Esophagus mucosa (tissue), 1 donor: ENCODE results near the gene NUP188. TPM values are rescaled to one million over a fixed set of nuclear protein-coding genes. Genes with fewer than 3 reads are reported as not detected.
"Not testable (repeated sequence)": the region's sequence is repeated elsewhere in the genome, so short reads cannot be mapped to it uniquely, and the experiment has no call there.

ENCODE experiments used
- ATAC-seq: fragments of 200-7000 bp; cut with Tn5 transposase; one replicate; pipeline ENCODE4 v1.9.1; 2020
- total RNA-seq: library from RNA; stranded (reverse); gene quantifications from one replicate; pipeline ENCODE4 v1.2.4, GENCODE V29; 2023
- donor health status: DM: yes; HTN: yes; CAD: no.

The NUP188 gene
- total RNA-seq, 1 donor from 2014 or later: 43.5 TPM

DNA sequence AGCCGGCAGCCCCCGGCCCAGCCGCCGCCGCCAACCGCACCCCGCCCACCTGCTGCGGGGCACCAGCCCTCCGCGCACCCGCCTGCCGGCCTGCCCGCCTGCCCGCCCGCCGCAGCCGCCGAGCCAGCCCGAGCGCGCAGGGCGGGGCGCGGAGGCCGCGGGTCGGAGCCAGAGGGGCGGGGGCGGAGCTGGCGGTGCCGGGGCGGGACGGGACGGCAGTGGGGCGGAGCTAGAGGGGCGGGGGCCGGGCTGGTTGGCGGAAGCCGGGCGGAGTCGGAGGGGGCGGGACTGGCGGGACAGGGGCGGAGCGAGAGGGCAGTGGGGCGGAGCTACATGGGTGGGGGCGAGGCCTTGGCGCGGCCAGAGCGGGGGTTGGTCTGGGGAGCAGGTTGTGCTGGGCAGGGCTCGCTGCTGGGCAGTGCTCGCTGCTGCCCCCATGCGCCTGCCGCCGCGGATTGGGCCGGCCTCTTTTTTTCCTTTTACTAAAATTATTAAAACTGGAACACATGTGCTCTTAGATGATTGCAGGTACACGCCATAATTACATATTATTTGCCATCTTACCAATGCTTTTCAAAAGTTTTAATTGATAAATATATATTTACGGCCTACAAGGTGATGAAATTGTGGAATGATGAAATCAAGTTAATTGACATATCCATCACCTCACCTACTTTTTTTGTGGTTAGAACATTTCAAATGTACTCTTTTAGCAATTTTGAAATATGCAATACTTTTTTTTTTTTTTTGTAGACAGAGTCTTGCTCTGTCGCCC lies 80.9 kb downstream of the NUP188 start, which contains the start of gene SH3GLB2:
SH3GLB2 (minus strand) TSS at position 140 of the 775 bp plus-strand sequence. CDS start 177 bp downstream, outside the sequence.
- peak; percentile 92 for ATAC-seq

DNA sequence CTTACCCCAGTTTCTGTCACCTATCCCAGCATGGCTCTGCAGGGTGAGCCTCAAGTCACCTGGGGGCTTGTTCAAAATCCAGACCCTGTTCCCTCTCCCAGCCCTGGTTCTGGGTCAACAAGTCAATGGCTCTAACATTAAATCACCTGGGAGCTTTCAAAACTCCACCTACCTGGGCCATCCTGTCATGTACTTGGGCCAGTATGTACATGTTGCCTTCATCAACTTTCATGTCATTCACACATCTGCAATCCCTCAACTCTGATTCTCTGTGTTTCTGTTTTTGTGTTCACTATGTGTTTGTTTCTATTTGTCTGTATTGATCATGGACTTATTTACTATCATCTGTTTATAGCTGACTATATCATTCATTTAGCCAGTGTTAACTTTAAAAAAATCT lies 82.7 kb downstream of the NUP188 start:
- ATAC-seq: no peak

DNA sequence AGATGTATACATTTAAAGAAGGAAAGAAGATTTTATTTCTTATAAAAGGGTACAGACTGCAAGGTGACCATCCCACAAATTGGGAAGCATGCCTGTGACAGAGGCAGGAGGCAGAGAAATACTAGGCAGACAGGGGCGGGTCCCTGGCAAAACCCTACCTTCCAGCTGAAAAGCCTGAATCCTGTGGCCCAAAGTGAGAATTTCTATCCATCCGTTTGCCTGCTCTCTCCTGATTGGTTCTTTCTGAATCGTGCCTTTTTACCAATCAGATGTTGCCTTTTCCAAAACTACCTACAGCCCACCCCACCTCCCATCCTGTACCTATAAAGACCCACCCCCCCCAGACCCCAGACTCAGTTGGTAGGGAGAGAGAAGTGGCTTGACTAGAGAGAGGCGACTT lies 84.0 kb downstream of the NUP188 start:
- ATAC-seq: no peak

DNA sequence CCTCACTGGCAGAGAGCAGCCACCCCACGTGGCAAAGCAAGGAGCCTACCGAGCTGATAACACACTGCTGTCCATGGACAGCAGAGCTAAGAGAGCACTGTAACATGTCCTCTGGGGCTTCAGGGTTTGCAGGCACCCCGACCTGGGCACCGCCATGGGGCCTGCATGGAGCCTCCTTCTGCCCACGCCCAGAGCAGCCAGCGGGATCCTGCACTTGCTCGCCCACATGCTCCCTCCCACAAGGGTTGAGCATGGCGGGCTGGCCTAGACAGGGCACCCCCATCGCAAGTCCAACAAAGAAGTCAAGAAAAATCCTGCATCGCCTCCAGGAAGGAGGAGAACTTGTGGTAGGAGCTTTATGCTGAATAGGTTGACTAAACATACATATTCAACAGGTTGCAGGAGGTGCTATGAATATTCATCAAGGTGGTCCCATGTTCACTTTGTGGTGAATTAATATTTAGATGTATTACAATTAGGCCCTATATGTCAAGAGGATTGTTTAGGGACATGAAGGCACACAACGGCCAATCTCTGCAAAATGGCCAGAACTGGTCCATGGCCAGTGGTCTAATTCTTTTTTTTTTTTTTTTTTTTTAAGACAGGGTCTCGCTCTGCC lies 85.2 kb downstream of the NUP188 start:
- ATAC-seq: no peak

DNA sequence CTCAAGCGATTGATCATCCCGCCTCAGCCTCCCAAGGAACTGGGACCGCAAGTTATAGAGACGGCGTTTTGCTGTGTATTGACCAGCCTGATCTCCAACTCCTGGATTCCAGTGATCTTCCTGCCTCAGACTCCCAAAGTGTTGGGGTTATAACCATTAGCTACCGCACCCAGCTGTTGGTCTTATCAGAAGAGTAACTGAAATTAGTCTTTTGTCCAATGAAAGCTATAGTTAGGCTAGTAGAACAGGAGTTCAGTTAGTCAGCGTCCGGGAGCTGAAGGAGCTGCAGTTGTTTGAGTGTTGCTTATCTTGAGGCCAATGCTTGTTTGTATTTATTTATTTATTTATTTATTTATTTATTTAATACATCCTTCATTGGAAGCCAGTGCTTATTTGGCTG lies 85.7 kb downstream of the NUP188 start:
- ATAC-seq: no peak

DNA sequence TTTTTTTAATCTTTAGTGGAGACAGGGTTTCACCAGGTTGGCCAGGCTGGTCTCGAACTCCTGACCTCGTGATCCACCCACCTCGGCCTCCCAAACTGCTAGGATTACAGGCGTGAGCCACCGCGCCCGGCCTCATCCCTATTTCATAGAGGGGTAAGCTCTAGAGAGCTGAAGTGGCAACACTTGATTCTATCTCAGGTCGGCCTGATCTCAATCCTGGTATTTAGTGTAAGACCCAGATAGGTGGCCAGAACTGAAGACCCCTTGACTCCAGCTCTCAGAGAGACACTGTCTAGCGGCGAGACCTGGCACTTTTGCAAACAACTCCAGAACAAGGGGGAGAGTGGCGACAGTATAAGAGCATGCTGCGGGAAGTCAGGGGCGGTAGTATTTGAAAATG lies 88.3 kb downstream of the NUP188 start:
- not testable (repeated sequence) for ATAC-seq

DNA sequence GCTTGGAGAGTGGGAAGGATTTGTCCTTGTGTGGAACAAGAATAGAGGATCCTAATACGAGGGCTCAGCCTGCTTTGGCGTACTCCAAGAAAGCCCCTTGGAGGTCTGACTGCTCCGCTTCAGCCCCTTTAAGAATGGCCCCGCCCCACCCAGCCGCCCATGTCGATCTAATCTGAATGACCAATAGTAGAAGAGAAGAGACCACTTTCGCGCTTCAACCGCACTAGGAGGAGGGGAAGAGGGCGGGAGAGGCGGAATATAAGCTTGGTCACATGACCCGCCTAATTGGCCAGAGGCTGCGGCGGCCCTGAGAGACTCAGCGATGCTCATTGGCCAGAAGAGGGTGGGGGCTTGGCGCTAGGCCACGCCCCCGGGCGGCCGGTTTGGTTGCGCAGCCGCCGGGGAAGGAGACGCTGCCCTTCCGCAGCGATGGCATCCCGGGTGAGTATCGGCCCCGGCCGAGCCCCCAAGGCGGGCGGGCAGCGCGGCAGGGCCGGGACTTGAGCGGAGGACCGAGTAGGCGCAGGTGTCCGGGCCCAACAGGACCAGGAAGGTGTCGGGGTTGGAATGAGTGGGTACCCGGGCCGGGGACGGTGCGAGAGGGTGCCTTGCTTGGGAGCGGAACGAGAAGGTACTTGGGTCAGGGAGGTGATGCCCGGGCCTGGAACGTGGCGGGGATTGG lies 88.9 kb downstream of the NUP188 start, which contains the start of gene MIGA2:
MIGA2 (plus strand) TSS at position 386 of the 682 bp plus-strand sequence. CDS start 3,969 bp downstream, outside the sequence.
- peak; percentile 97 for ATAC-seq

DNA sequence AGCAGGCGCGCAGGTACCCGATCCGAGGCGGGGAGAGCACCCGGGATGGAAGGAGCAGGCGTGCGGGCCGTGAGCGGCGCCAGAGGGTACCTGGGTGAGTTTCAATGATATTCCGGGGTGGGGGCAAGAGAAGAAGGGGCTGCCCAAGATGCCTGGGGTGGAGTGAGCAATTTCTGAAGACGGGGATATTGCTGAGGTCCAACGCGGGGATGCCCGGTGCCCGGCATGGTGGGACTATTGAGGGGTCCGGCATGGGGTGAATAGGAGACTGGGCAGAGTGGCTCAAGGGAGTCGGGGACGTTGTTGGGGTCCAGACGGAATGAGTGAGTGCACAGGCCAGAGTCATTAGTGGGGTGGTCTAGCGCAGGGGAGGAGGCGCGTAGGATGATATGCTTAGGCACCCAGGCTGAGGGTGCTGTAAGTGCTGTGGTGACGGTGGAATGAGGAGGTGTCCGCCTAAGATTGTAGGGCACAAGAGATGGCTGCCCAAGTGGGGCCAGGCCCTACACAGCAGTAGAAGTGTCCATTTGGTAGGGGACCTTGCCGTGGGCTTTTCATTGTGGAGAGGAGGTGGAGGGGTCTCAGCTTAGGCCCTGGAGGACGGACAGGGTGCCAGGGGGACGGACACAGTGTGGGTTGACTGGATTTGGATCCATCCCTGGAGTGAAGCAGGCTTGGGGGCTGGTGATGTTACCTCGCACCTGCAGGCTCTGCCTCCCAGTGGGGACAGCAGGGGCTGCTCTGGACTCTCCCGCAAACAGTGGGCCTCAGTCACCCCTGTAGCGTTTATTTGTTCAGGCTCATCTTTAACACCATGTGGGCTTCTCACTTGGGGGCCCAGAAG lies 89.6 kb downstream of the NUP188 start:
- ATAC-seq: peak; percentile 13

DNA sequence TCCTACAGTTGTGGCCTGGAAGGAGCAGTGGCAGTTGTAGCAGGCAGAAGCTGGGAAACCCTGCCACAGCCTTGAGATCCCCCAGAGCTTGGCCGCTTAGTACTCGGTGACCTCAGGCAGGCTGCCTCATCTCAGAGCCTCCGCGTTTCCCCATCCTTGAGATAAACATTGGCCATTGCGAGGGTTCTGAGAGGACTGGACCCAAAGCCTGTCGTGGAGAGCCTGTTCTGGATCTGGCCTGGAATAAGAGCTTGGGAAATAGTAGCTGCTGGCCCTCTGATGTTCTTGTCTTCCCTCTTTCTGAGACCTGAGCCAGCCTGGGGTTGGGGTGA lies 90.2 kb downstream of the NUP188 start:
- ATAC-seq: no peak

DNA sequence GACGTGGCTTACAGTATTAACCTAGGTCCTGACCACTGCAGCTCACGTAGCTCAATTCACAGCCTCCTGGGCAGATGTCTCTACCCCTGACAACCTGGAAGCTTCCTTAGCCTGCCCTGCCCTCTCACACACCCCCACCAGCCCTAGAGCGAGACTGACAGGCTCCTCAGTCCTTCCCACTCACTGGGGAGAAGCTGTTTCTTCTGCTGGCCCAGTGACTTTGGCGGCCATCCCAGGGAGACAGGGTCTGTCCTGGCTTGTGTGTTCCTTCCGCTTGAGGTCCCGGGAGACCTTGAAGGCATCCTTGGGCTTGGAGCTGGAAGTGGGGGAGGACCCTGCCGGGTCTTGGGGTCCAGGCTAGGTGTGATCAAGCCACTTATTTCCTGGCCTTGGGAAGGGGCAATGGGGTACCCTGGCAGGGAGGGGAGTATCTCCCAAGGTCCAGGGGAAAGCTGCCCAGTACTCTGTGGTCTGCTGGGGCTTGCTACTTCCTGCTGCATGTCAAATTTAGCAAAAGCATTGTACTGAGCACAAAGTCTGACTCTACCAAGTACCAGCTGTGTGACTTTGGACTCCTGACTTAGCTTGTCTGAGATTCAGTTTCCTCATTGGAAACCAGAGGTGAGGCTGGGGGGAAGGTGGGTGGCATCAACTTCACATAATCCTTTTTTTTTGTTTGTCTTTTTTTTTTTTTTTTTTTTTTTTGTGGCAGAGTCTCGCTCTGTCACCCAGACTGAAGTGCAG lies 90.8 kb downstream of the NUP188 start:
- ATAC-seq: peak; percentile 15

DNA sequence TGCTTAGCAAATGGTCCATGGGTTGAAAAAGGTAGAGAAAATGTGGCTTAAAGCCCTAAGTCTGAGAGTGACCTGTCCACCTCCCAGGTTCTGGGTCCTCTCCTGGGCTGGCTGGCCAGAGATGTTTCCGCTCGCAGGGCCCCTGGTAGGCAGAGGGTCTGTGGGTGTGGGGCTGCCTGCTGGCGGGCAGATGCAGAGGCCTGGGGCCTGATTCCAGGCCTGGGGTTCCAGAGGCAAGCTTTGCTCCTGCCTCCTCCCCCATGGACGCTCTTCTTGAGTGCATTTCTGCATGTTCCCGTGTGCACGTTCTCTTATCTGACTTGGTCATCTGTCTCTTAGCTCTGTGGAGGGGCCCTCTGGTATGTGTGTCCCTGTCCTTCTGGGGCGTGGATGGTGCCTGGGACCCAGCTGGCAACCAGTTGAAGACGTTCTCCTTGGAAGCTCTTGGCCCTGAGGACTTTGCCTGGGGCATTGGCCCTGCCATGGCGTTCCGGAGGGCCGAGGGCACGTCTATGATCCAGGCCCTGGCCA lies 92.7 kb downstream of the NUP188 start:
- ATAC-seq: no peak

DNA sequence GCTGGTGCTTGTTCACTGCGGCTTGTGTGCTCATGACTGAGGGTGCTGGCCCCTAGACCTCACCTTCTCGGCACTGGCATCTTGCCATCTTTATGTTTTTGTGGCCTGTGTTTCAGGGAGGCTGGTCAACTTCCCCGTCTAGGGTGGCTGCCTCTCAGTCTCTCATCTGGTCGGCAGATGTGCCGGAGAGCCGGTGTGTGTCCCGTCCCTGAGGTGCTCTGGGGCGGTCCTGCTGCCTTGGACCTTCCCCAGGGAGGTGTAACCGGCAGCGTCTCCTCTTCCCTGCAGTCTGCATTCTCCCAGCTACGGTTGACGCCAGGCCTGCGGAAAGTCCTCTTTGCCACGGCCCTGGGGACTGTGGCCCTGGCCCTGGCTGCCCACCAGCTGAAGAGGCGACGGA lies 94.5 kb downstream of the NUP188 start:
- no peak for ATAC-seq

DNA sequence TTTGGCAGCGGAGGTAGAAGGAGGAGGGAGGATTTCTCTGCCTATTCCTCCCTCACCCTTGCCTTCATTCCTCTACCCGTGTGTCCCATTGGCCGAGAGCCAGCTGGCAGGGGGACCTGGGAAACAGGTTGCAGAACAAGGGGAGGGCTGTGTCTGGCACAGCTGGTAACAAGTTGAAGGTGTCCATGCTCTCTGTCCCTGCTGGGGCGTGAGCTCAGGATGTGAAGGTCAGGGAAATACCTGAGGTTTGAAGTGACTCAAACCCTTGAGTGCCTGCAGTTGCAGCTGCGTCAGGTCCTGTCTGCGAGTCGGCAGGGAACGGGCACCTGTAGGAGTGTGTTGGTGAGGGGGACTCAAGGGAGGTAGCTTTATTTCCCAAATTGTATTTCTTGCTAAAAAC lies 105.1 kb downstream of the NUP188 start:
- peak; percentile 95 for ATAC-seq

DNA sequence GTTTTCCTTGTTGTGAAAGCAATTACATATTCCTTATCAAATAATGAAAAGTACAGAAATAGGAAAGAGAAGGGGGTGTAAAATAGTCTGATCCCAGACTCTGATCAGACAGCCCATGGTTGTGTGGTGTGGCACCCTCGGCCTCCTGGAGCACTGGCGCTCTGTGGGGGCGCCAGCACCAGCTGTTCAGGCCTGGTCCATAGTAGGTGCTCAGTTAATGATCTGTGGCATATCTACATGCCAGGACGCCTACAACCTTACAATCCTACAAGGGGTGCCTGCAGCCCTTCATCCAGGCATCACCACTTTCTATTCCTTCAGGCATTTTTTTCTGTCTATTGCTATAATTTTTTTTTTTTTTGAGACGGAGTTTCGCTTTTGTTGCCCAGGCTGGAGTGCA lies 105.5 kb downstream of the NUP188 start:
- no peak for ATAC-seq

DNA sequence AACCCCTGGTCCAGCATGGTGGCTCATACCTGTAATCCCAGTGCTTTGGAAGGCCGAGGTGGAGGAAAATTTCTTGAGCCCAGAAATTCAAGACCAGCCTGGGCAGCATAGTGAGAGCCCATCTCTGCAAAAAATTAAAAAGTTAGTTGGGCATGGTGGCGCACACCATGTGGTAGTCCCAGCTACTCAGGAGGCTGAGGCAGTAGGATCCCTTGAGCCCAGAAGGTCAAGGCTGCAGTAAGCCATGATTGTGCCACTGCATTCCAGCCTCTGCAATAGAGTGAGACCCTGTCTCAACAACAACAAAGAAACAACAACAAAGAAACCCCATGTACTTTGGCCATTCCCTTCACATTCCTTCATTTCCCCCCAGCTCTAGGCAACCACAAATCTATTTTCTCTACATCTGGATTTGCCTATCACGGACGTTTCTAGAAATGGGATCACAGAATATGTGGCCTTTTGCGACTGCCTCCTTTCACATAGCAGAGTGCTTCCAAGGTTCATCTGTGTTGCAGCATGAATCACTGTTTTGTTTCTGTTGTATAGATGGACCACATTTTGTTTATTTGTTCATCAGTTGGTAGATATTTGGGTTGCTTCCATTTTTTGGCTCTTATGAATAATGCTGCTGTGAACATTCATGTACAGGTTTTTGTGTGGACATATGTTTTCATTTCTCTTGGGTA lies 106.8 kb downstream of the NUP188 start:
- ATAC-seq: no peak

Other genes with a start within 250 kb of the NUP188 start
- gene PKN3, start 245.2 kb upstream of the NUP188 start, total RNA-seq: 2.5 TPM
- 54.4 TPM for gene ZDHHC12, start 223.6 kb upstream of the NUP188 start, total RNA-seq
- 23.2 TPM for gene ZER1, start 175.8 kb upstream of the NUP188 start, total RNA-seq
- gene TBC1D13, start 160.4 kb upstream of the NUP188 start, total RNA-seq: 15.5 TPM
- 26.6 TPM for gene ENDOG, start 129.2 kb upstream of the NUP188 start, total RNA-seq
- gene SPOUT1, start 117.9 kb upstream of the NUP188 start, total RNA-seq: 42.6 TPM
- 3.7 TPM for gene KYAT1, start 65.7 kb upstream of the NUP188 start, total RNA-seq
- 75.8 TPM for gene LRRC8A, start 65.6 kb upstream of the NUP188 start, total RNA-seq
- gene PHYHD1, start 26.7 kb upstream of the NUP188 start, total RNA-seq: 12.4 TPM
- gene DOLK, start 96 bp upstream of the NUP188 start, total RNA-seq: 9.2 TPM
- gene SH3GLB2, start 80.6 kb downstream of the NUP188 start, total RNA-seq: 101 TPM
- 21.2 TPM for gene MIGA2, start 88.9 kb downstream of the NUP188 start, total RNA-seq
- 14.7 TPM for gene DOLPP1, start 133.4 kb downstream of the NUP188 start, total RNA-seq
- 33.4 TPM for gene CRAT, start 163.1 kb downstream of the NUP188 start, total RNA-seq
- 121 TPM for gene PTPA, start 163.7 kb downstream of the NUP188 start, total RNA-seq
- 8.1 TPM for gene IER5L, start 230.6 kb downstream of the NUP188 start, total RNA-seq